KOPT-K1 (cell line): ENCODE measurements around the gene TBC1D22A.

ENCODE experiments used
- H3K27ac ChIP-seq: fragments of 200-600 bp; sonication (generic); 2 replicates; pipeline ENCODE4 v1.5.1; 2016; ENCODE audit warnings: antibody characterized with exemption, mild to moderate bottlenecking, low read depth, low read length; ENCODE audit not compliant: poor library complexity, severe bottlenecking
- H3K36me3 ChIP-seq: fragments of 200-600 bp; sonication (generic); 2 replicates; pipeline ENCODE4 v1.5.1; 2017; ENCODE audit warnings: antibody characterized with exemption, mild to moderate bottlenecking, low read length, moderate library complexity; ENCODE audit not compliant: insufficient read depth
- H3K9me3 ChIP-seq: fragments of 200-600 bp; sonication (generic); 2 replicates; pipeline ENCODE4 v1.5.1; 2017; ENCODE audit warnings: antibody characterized with exemption, low read length, mild to moderate bottlenecking; ENCODE audit not compliant: insufficient read depth, poor library complexity, severe bottlenecking

TBC1D22A gene

DNA sequence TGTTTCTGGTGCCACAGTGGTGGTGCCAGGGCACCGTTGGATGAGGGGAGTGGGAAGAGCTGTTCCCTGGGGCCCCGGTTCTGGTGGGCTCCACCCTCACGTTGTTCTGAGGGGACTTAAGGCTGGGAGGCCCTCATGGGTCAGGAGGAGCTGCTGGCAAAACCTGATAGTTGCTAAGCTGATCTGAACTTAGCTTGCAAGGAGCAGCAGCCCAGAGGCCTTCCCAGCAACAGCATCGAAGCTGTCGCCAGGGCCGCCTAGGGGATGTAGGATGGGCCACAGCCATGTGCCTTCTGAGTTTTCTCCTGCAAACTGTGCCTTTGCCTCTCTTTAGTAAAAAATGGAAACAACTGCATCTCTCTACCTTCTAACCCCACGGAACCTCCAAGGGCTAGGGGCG is 240.2 kb downstream of the TBC1D22A start:
- Histone ChIP-seq H3K36me3 (peaks cover 32% of the 10 kb centered on the region; the same call in 1 of the 2 replicates), H3K27ac (no peak overlapping the region), H3K9me3 (no peaks in the 10 kb centered on the region)

GRCh38 chr22:47005506-47006408 is 243.3 kb downstream of the TBC1D22A start:
- Histone ChIP-seq H3K27ac (no peak overlapping the region), H3K36me3 (peaks cover 34% of the 10 kb centered on the region; the same call in 1 of the 2 replicates), H3K9me3 (no peaks in the 10 kb centered on the region)

DNA sequence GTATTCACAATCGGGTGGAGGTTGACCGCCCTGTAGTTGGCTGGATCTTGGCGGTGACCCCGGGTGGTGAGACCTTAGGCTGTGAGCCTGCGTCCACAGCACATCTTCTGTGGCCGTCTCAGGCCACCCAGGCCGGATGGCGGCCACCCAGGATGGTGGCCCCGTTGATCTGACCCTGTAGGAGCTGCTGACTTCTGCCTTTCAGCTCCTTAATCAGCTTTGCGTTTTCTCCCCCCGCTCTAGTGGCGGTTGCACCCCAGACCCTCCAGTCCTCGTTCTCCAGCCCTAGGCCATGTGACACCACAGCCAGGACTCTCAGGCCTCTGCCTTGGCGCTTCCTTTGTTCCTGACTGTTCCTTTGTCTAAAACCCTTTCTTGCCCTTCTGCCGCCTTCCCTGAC is 244.0 kb downstream of the TBC1D22A start:
- peaks cover 34% of the 10 kb centered on the region; the same call in 1 of the 2 replicates for H3K36me3 ChIP-seq
- H3K9me3 ChIP-seq = no peaks in the 10 kb centered on the region
- H3K27ac ChIP-seq = no peak overlapping the region

DNA sequence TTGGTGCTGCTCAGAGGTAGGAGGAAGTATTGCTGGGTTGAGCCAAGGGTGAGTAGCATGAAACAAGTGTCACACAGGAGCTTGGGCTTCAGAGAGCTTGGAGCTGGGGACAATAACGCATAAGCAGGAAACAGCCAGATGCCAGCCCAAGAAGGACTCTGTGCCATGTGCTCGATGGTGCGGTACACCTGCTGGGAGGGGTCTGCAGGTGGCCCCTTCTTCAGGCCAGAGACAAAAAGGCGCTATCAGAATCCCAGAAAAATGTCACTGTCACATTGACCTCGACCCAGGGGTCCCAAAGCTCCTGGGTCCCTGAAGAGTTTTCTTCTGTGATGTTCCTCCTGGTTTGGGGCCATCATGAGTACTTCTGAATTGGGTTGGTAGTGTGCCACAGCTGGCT is 244.4 kb downstream of the TBC1D22A start:
- Histone ChIP-seq H3K27ac (no peak overlapping the region), H3K36me3 (peaks cover 34% of the 10 kb centered on the region; the same call in 1 of the 2 replicates), H3K9me3 (no peaks in the 10 kb centered on the region)

GRCh38 chr22:47007496-47007895 is 245.0 kb downstream of the TBC1D22A start:
- no peaks in the 10 kb centered on the region for H3K9me3 ChIP-seq
- peaks cover 34% of the 10 kb centered on the region; the same call in 1 of the 2 replicates for H3K36me3 ChIP-seq
- no peak overlapping the region for H3K27ac ChIP-seq

GRCh38 chr22:47008208-47008885 is 245.9 kb downstream of the TBC1D22A start:
- Histone ChIP-seq H3K27ac (no peak overlapping the region), H3K36me3 (peaks cover 33% of the 10 kb centered on the region; the same call in 1 of the 2 replicates), H3K9me3 (no peaks in the 10 kb centered on the region)

GRCh38 chr22:47009304-47010101 is 247.1 kb downstream of the TBC1D22A start:
- no peak overlapping the region for H3K27ac ChIP-seq
- H3K9me3 ChIP-seq = no peaks in the 10 kb centered on the region
- H3K36me3 ChIP-seq = peaks cover 21% of the 10 kb centered on the region; the same call in 1 of the 2 replicates

- no peaks in the 10 kb centered on the region for H3K9me3 ChIP-seq
- no peak overlapping the region for H3K27ac ChIP-seq
- H3K36me3 ChIP-seq = peaks cover 14% of the 10 kb centered on the region; the same call in 1 of the 2 replicates
Measured at GRCh38 chr22:47010211-47010610, 247.8 kb downstream of the TBC1D22A start.

GRCh38 chr22:47011131-47011858 is 248.8 kb downstream of the TBC1D22A start:
- Histone ChIP-seq H3K27ac (no peak overlapping the region), H3K36me3 (peaks cover 11% of the 10 kb centered on the region; the same call in 1 of the 2 replicates), H3K9me3 (no peaks in the 10 kb centered on the region)

DNA sequence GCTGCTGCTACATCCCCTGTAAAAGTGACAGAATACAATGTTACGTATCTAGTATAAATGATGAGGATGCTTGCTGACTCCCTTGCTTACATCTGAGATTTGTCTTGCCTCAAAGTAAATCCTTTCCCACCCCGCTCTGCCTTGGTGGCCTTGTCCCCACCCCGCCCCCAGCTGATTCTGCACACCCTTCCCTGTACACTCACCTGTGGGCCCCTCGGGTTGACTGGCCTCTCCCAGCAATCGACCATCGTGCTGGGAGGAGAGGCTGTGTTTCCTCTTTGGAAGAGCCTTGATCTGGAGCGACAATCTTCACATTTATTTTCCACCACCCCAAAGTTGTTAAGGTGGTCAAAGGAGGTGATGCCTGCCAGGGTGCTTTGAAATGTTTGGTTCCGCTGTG is 249.4 kb downstream of the TBC1D22A start:
- peaks cover 11% of the 10 kb centered on the region; the same call in 1 of the 2 replicates for H3K36me3 ChIP-seq
- H3K27ac ChIP-seq = no peak overlapping the region
- no peaks in the 10 kb centered on the region for H3K9me3 ChIP-seq

DNA sequence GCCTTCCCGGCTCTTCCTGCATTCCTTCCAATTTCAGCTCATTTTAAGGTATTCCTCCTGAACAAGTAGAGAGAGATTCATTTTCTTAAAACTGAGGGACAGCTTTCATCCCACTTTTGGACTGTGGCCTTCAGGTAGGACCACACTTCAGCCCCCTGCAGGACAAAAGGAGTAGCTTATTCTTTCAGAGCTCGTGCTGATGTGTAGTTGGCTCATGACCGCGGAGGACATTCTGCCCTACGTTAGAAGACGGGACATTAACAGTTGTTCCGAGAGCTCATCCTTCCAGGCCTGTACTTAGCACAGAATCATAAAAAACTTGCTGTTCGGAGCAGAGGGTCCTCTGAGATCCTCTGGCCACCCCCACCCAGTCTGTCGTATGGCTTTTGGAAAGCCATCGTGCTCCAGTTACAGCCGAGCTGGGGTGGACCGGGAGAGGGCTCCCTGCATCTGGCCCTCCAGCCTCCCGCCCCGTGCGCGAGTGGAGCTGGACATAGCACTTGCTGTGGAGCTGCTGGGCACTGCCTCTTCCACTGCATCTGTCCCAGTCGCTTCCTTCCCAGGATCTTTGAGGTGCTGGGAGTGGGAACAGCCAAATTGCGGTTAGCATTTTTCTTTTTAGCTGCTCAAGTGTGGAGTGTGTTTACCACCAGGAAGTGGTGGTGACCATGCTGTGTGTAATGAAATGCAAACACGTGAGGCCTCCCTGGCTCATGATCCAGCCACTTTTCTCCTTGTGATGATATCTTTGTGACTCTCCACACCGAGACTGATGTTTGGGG is 250.3 kb downstream of the TBC1D22A start:
- H3K27ac ChIP-seq = no peak overlapping the region

GRCh38 chr22:47013861-47014635 is 251.6 kb downstream of the TBC1D22A start:
- Histone ChIP-seq H3K27ac (no peak overlapping the region), H3K9me3 (peaks cover 3% of the 10 kb centered on the region), H3K36me3 (peaks cover 8% of the 10 kb centered on the region; the same call in 1 of the 2 replicates)

More for the DNA sequence above, 250.3 kb downstream of the TBC1D22A start:
- Histone ChIP-seq H3K9me3 (no peaks in the 10 kb centered on the region), H3K36me3 (peaks cover 11% of the 10 kb centered on the region; the same call in 1 of the 2 replicates)
